Activated CD4-positive, CD25-positive, alpha-beta regulatory T cell treated with anti-CD3 and anti-CD28 coated beads, Interleukin-2, amount 50 U/mL, for 72 hours (primary cell): ENCODE data around the gene CLDN19.
"Not testable (repeated sequence)": the region's sequence is repeated elsewhere in the genome, so short reads cannot be mapped to it uniquely, and the experiment has no call there.

Experiments used
- DNase-seq: peaks from one replicate; pipeline ENCODE4 v3.0.0; 2021

The CLDN19 gene

DNA sequence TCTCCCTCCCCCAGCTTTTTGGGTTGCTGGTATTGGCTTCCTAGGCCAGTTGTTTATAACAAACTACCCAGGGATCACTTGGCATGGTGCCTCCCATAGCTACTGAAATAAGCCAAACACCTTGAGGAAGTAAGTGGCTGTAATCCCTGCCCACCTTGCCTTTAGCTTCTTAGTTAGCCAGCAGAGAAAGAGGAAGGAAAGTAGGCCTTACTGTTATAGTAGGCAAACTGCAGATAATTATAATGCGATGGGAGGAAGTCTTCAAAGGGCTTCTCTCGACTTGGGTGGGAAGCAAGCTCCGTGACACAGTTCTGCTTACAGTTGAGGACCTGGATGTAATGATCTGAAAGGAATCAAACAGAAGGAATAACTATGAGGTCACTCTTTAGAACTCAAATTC, 18.6 kb upstream of the CLDN19 start:
- DNase-seq = no peak

GRCh38 chr1:42757892-42758275, 17.8 kb upstream of the CLDN19 start:
- DNase-seq = no peak

GRCh38 chr1:42756956-42757891, 17.2 kb upstream of the CLDN19 start:
- DNase-seq = no peak

DNA sequence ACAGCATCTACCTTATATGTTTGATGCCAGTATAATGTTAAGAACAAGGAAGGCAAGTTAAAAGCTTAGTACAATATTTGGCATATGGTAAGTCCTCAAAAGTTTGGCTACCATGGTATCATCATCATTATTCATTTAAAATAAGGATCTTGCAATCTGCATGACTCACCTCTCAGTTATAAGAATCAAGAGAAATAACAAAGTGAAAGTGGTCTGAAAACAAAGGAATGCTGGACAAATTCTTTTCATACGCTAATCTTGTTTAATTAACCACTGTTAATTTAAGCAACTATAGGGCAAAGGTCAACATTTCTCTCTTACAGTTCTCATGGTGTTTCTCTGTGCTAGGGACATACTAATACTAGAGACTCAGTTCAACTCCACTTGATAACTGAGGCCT, 13.0 kb upstream of the CLDN19 start:
- no peak for DNase-seq

GRCh38 chr1:42752284-42752683, 12.2 kb upstream of the CLDN19 start:
- no peak for DNase-seq

DNA sequence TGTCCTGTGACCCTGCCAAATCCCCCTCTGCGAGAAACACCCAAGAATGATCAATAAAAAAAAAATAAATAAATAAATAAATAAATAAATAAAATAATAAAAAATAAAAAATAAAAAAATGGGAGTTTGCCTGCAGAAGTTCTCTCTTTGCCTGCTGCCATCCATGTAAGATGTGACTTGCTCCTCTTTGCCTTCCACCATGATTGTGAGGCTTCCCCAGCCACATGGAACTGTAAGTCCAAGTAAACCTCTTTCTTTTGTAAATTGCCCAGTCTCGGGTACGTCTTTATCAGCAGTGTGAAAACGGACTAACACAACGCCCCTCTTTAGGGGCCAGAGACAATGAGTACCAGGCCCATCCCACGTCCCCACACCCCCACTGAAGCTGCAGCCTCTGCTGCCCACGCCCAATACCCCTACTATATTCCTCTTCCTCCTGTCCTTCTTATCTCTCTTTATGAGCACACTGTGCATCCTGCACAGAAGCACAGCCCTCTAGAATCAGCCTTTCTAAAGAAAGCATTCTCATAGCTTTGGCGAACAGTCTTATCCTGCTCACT, 11.6 kb upstream of the CLDN19 start:
- not testable (repeated sequence) for DNase-seq

DNA sequence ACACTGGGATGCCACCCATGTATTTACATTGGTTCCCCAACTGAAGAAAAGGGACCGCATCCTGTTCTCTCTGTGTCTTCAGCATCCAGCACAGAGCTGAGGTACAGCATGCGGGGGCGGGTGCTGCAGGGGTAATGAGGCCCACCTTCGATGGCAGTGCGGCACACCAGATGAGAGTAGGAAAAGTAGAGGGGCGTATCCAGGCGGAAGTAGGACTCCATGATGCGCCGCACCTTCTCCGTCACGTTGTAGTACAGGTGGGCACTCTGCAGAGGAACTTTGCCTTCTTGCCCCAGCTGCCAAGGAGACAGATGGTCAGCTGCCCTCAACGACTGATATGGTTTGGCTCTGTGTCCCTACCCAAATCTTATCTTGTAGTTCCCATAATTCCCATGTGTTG, 10.0 kb upstream of the CLDN19 start:
- DNase-seq = no peak

DNA sequence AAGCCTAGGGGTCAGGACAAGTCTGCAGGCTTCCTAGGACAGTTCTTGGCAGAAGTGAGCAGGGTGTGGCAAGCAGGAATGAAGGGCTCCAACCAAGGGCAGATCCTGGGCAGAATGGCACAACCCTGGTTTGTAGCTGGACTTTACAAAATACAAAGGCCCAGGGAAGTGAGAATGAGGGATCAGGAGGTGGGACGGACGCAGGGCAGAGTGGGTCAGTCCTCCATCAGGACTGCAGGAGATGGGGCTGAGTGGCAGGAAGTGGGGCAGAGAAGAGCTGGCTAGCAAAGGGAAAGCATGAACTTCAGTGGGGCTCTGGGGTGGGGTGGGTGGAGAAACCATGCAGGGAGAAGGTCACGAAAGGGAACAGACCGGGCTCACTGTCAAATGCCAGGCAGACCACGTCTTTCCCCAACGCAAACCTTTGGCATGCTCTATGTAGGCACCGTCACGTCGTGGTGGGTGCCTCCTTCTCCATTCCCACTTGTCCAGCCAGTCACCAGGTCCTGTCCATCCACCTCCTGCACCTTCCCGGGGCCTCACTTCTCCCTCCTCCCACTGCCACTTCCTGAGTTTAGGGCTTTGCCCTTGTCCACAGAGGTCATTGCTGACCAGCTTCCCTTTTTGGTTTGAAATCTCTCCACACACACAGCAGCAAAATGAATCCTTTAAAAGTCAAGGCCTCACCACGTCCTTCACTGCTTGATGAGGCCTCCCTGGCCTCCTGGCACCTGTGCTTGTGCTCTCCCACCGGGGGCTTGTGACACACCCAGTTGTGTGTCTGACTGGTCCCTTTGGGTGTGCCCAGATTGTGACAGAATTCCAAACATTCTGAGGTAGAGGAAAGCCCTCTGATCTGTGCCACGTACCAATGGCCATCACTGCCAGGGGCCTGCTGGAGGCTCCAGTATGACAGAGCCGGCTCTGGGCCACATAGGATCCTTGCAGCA, 8.7 kb upstream of the CLDN19 start:
- no peak for DNase-seq

DNA sequence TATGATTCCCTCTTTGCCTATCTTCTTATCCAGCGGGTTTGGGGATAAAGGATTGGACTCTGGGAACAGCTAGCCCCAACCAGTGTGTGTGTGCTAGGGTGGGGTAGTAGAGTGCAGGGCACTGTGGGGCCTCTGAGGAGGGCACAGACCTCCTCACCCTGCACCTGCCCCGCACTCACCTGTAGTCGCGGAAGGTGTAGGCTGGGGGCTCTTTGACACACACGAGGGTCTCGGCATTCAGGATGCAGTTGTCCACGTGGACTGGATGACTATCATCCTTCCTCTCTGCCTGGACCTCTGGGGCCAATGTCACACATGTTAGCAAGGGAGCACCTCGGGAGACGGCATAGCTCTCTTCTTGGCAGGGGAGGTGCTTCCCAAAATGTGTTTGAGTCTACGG, 8.0 kb upstream of the CLDN19 start:
- DNase-seq = no peak

DNA sequence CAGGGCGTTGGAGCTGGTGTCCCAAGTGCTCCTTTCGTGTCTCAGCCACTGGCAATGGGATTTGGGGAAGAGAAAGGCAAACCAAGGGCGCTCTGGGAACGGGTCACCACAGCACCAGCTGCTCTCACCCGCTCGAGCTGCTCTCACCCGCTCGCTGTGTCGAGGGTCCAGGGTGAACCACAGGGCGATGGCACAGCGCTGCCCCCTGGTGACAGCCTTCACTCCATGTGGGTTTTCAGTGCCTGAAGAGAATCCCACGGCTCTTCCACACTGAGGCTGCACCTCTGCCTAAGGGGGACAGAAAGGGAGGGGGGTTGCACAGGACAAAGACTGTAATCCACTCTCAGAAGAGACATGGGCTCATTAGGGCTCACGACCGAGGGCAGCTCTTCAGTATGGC, 7.1 kb upstream of the CLDN19 start:
- peak; percentile 44 for DNase-seq

DNA sequence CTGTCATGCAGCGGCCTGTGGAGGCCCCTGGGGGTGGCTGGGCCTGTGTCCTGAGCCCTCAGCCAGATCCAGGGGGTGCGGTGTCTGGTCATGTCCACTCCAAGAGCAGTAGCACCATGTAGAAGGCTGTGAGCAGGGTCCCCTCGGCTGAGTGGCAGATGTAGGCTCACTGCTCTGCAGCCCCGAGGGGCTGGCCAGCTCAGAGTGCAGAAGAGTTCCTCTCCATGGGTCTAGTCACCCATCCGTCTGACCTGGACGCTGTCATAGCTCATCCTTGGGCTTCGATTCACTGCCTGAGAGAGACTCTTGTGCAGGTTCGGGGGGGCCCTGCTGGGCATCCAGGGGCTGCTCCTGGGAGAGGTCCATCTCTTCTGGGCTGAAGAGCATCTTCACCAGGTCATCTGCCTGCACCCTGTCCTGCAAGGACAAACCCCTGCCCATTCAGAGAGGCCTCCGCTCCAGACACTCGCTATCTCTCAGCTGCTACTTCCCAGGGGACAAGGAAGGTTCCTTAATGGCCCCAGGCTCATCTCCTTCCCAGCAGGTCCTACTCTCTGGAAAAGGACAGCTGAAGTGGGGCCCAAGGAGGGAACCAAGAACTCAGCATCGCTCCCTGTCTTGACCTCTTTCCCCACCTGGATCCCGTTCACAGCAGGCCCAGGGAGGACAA, 6.5 kb upstream of the CLDN19 start:
- no peak for DNase-seq

DNA sequence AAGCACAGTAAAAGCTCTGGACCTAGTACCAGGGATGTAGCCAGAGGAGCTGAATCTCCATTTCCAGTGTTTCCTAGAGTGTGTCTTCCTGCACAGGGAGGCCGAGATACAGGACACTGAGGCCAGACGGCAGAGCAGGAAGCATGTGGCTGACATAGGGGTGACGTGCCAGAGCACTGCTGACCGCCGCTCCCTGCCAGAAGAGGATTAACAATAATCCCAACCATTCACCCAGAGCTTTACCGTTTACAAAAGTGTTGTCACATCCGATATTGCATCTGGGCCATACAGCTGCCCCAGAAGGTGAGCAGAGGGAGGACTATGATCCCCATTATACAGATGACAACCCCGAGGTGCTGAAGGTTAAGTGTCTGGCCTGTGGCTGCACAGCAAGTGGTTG, 5.8 kb upstream of the CLDN19 start:
- DNase-seq = no peak

DNA sequence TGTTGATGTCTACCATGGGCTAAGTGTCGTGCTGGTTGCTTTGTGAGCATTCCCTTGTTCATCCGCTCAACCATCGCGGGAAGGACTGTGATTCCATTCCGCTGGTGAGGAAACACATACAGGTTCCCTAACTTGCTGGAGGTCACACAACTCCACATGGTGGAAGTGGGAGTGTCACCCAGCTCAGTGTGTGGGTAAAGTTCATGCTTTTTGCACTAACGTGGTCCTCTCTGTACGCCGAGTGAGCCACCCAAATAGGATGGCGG, 4.0 kb upstream of the CLDN19 start:
- no peak for DNase-seq

- DNase-seq = no peak
Observed at GRCh38 chr1:42743317-42744147, 3.5 kb upstream of the CLDN19 start.

- no peak for DNase-seq
Observed at GRCh38 chr1:42742617-42743316, 2.7 kb upstream of the CLDN19 start.

- no peak for DNase-seq
Observed at GRCh38 chr1:42742141-42742540, 2.1 kb upstream of the CLDN19 start.

DNA sequence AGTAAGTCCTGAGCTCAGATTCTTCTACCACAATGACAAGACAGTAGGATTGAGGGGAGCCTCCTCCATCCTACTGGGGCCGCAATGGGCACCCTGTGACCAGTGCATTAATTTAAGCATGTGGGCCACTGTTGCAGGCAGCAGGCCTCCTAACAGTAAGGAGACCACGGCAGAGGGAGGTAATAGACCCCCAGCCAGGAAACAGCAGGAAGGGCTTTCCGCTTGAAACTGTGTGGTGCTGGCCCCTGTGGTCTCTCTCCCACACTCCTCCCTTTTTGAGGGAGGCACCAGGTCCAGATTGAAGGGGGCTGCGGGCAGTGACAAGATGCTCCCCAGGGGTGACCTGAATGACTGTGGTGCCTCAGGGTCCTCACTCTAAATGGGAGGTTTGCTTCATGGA, 1.7 kb upstream of the CLDN19 start:
- no peak for DNase-seq

GRCh38 chr1:42740851-42741580, 980 bp upstream of the CLDN19 start:
- DNase-seq = no peak

GRCh38 chr1:42738678-42739226, 1.3 kb downstream of the CLDN19 start:
- no peak for DNase-seq

GRCh38 chr1:42737986-42738677, 1.9 kb downstream of the CLDN19 start:
- no peak for DNase-seq
